ENCODE results near the gene CSF3R. TPM values are rescaled to one million over a fixed set of nuclear protein-coding genes. Genes with fewer than 3 reads are reported as not detected.

The CSF3R gene
- polyA plus RNA-seq, 3 donors from 2014 or later: 0.91 to 3.1 (median 2.0) TPM

DNA sequence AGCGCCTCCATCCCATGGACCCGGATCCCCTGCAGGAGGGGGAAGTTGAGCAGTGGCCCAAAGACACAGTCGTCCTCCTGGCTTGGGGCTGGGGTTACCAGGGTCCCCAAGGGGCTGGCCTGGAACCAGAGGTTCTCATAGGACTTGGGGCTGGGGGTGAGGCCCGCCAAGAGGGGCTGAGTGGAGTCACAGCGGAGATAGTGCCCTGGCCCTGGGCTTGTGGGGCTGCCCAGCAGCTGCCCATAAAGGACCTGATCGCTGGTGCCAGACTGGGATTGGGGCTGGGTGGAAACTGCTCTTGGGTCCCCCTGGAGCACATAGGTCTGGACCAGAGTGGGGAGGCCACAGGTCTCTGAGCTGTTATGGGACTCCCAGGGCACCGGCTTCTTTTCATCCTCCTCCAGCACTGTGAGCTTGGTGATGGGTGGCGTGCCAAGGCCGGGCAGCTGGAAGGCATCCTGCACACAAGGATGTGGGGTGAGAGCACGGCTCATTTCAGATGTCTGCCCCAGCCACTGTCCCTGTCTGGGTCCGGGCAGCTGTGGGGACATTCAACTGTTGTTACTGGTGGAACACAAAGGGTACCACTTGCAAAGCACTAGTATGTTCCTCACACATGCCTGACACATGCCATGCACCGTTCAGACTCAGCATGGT is 16.2 kb downstream of the CSF3R start:
- H3K4me1 Mint-ChIP-seq: peaks cover 24 to 25% of the 10 kb centered on the region in 2 donors
- H3K27ac Mint-ChIP-seq: peak overlapping the region in 2 of 6 donors; percentile 0 to 94
- peaks cover 0 to 3% (median 2%) of the 10 kb centered on the region in 3 donors for H3K27me3 Mint-ChIP-seq (ENCODE audit: low read depth in 3 of 3)
- H3K36me3 Mint-ChIP-seq: no peaks in the 10 kb centered on the region
- no peaks in the 10 kb centered on the region for H3K9me3 Mint-ChIP-seq
- no peak for DNase-seq
- H3K4me3 Mint-ChIP-seq: no peak overlapping the region

DNA sequence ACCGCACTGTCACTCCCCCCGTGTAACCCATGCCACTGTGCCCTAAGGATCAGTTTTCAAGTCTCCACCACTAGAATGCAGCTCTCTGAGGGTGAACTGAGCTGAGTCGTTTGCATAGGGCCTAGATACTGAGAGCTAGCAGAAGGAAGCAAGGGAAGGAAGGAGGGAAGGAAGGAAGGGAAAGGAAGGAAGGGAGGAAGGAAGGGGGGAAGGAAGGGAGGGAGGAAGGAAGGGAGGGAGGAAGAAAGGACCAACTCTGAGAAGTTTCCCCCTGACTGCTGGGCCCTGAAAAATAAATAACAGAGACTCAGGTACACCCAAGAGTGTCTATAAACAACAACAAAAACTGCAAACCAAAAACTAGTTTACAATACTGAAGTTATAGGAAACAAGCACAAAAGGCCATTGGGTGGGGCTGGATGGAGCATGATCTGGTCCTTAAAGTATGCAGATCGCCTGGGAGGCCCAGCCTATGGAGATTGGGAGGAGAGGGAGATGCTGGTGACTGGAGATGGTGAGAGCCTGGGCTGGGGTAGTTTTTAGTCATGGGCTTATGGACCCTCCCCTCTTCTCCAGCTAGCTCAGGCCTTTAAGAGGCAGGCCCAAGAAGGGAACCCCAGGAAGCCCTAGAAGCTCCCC is 16.9 kb downstream of the CSF3R start:
- Mint-ChIP-seq H3K4me3 (peak overlapping the region in 2 of 5 donors; percentile 32 to 91), H3K36me3 (peaks cover 3 to 4% (median 3%) of the 10 kb centered on the region in 3 donors), H3K9me3 (no peaks in the 10 kb centered on the region), H3K4me1 (peaks cover 27 to 29% of the 10 kb centered on the region in 2 donors), H3K27me3 (ENCODE audit: low read depth in 3 of 3) (peaks cover 0 to 3% (median 2%) of the 10 kb centered on the region in 3 donors), H3K27ac (peak overlapping the region in 3 of 6 donors; percentile 9 to 96 (median 94))
- DNase-seq: no peak

DNA sequence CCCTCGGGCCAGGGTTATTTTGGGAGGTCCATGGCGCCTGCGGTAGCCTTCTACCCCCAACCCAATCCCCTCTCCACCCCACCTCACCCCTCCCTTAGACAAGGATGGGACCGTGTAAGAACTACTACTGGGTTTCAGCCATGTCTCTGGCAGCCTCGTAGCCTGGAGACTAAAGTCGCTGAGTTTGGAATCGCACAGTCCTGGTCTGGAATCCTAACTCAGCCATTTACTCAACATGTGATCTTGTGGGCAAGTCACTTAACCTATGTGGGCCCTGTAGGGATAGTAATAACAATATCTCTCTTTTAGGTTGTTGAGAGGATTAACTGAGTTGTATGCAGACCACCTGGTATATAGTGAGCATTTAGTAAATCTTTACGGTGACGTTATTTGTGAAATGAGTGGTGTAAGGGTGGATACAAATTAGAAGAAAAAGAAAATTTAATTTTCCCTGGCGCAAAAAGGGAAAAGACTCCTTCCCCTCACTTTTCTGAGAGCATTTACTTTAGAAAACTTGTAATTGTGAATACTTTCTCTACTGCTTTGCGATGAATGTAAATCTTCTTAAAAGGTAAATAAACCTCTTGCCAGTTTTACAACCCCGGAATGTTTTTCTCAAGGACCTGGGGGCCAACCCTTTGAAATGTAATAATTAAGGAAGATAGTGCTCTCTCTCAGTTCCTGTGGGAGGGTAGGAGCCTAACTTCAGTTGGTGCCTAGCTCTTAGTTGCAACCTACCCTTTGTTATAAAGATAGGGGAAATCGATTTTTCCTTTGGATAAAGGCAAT is 17.9 kb downstream of the CSF3R start:
- DNase-seq: no peak
- H3K36me3 Mint-ChIP-seq: peaks cover 4 to 9% (median 6%) of the 10 kb centered on the region in 3 donors
- peak overlapping the region; percentile 91 to 99 (median 98) for H3K4me3 Mint-ChIP-seq
- no peaks in the 10 kb centered on the region for H3K9me3 Mint-ChIP-seq
- peak overlapping the region; percentile 93 to 97 (median 95) for H3K27ac Mint-ChIP-seq
- peaks cover 27 to 32% of the 10 kb centered on the region in 2 donors for H3K4me1 Mint-ChIP-seq
- H3K27me3 Mint-ChIP-seq (ENCODE audit: low read depth in 3 of 3): peaks cover 0 to 3% (median 2%) of the 10 kb centered on the region in 3 donors

GRCh38 chr1:36463803-36464604 is 18.7 kb downstream of the CSF3R start, which contains the start of gene MRPS15:
MRPS15 (minus strand) TSS chr1:36464384; CDS start chr1:36464275, 109 bp downstream.
- peak; percentile 89 to 91 (median 91) for DNase-seq
- H3K4me3 Mint-ChIP-seq: peak within 1 kb of the TSS; percentile 91 to 99 (median 98)
- peaks cover 27 to 33% of the 10 kb centered on the region in 2 donors for H3K4me1 Mint-ChIP-seq
- peaks cover 4 to 13% (median 10%) of the 10 kb centered on the region in 3 donors for H3K36me3 Mint-ChIP-seq
- H3K27me3 Mint-ChIP-seq (ENCODE audit: low read depth in 3 of 3): peaks cover 0 to 3% (median 2%) of the 10 kb centered on the region in 3 donors
- H3K9me3 Mint-ChIP-seq: no peaks in the 10 kb centered on the region
- H3K27ac Mint-ChIP-seq: peak within 1 kb of the TSS; percentile 93 to 97 (median 95)

DNA sequence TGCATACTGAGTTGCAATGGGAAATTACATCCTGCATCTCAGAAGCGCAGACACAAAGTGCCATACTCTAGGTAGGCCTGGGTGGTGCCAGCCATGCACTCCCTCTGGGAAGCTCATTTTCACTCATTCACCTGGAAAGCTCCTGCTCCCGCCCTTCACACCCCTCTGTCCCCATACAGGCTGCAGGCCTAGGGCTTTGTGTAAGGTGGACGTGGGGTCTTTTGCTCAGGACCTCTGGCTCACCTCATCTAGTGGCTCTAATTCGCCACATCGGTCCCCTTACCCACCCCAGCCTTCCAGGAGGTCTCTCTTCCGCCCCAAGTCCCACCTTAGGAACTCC is 19.3 kb downstream of the CSF3R start:
- DNase-seq: no peak
- H3K27me3 Mint-ChIP-seq (ENCODE audit: low read depth in 3 of 3): peaks cover 0 to 3% (median 2%) of the 10 kb centered on the region in 3 donors
- H3K27ac Mint-ChIP-seq: peak overlapping the region; percentile 93 to 97 (median 95)
- no peaks in the 10 kb centered on the region for H3K9me3 Mint-ChIP-seq
- H3K4me3 Mint-ChIP-seq: peak overlapping the region; percentile 91 to 99 (median 98)
- peaks cover 9 to 18% (median 10%) of the 10 kb centered on the region in 3 donors for H3K36me3 Mint-ChIP-seq
- H3K4me1 Mint-ChIP-seq: peaks cover 30 to 39% of the 10 kb centered on the region in 2 donors

DNA sequence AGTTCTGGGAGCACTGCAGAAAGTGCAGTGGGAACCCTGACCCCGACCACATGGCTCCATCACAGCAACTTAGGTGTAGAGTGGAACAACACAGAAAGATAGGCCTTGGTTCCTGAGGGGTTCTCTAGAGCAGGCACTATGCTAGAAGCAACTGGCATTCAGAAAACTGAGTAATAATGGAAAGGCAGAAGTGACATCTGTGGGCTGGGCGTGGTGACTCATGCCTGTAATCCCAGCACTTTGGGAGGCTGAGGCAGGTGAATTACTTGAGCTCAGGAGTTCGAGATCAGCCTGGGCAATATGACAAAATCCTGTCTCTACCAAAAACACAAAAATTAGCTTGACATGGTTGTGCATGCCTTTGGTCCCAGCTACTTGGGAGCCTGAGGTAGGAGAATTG is 23.8 kb downstream of the CSF3R start:
- peaks cover 0 to 3% (median 0%) of the 10 kb centered on the region in 3 donors for H3K27me3 Mint-ChIP-seq (ENCODE audit: low read depth in 3 of 3)
- DNase-seq: no peak
- peak overlapping the region in 2 of 6 donors; percentile 4 to 40 for H3K27ac Mint-ChIP-seq
- H3K9me3 Mint-ChIP-seq: no peaks in the 10 kb centered on the region
- peaks cover 19 to 41% (median 21%) of the 10 kb centered on the region in 3 donors for H3K36me3 Mint-ChIP-seq
- no peak overlapping the region for H3K4me3 Mint-ChIP-seq
- H3K4me1 Mint-ChIP-seq: peaks cover 22 to 33% of the 10 kb centered on the region in 2 donors

DNA sequence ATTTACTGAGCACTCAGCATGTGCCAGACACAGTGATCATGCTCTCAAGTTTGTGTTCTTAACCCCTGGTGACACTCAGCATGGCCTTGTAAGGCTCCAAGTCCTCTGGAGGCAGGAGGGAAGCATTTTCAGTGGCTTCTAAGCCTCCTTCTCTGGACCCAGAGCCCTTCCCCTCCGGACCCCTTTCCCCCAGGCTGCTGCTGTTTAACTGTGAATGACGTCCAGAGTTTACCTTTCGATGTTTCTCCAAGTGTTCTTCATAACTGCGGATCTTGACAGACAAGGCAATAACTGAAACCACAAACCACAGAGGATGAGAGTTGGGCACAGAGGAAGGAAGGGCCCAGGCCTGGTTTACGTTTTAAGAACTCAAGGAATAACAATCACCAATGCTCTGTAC is 25.0 kb downstream of the CSF3R start:
- Mint-ChIP-seq H3K4me1 (peaks cover 12 to 23% of the 10 kb centered on the region in 2 donors), H3K27me3 (ENCODE audit: low read depth in 3 of 3) (peaks cover 0 to 3% (median 0%) of the 10 kb centered on the region in 3 donors), H3K9me3 (no peaks in the 10 kb centered on the region), H3K36me3 (peaks cover 19 to 41% (median 21%) of the 10 kb centered on the region in 3 donors), H3K4me3 (no peak overlapping the region), H3K27ac (peak overlapping the region in 2 of 6 donors; percentile 28 to 49)
- DNase-seq: no peak

- H3K4me1 Mint-ChIP-seq: peaks cover 15 to 27% of the 10 kb centered on the region in 2 donors
- DNase-seq: no peak
- H3K27ac Mint-ChIP-seq: peak overlapping the region in 1 of 6 donors; percentile 62
- H3K36me3 Mint-ChIP-seq: peaks cover 19 to 41% (median 21%) of the 10 kb centered on the region in 3 donors
- no peaks in the 10 kb centered on the region for H3K9me3 Mint-ChIP-seq
- H3K27me3 Mint-ChIP-seq (ENCODE audit: low read depth in 3 of 3): peaks cover 0 to 5% (median 0%) of the 10 kb centered on the region in 3 donors
- no peak overlapping the region for H3K4me3 Mint-ChIP-seq
Measured at GRCh38 chr1:36456391-36456928, 26.3 kb downstream of the CSF3R start.

DNA sequence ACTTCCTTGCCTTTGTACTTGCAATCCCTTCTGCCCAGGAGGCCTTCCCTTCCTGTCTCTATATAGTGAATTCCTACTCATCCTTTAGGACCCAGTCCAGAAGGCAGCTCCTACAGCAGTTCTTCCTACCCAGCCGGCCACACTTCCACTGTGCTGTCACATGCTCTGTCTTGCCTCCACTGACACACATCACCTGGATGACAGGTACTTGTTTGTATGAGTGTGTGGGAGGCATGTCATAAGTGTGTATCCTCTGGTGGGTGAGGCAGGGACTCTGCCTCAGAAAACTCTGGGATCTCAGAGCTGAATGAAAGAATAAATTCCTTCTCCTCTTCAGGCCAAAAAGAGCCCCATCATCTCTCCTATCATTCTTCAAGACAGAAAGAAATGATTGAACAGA is 27.3 kb downstream of the CSF3R start:
- Mint-ChIP-seq H3K4me1 (peaks cover 18 to 28% of the 10 kb centered on the region in 2 donors), H3K27ac (no peak overlapping the region), H3K36me3 (peaks cover 14 to 32% (median 15%) of the 10 kb centered on the region in 3 donors), H3K27me3 (ENCODE audit: low read depth in 3 of 3) (peaks cover under 1 to 6% (median 3%) of the 10 kb centered on the region in 3 donors), H3K9me3 (no peaks in the 10 kb centered on the region), H3K4me3 (no peak overlapping the region)
- no peak for DNase-seq

GRCh38 chr1:36453600-36454388 is 28.9 kb downstream of the CSF3R start:
- H3K27ac Mint-ChIP-seq: peak overlapping the region in 3 of 6 donors; percentile 33 to 63 (median 35)
- H3K4me1 Mint-ChIP-seq: peaks cover 23 to 32% of the 10 kb centered on the region in 2 donors
- peak overlapping the region in 1 of 5 donors; percentile 18 for H3K4me3 Mint-ChIP-seq

GRCh38 chr1:36453051-36453450 is 29.7 kb downstream of the CSF3R start:
- Mint-ChIP-seq H3K27me3 (ENCODE audit: low read depth in 3 of 3) (peaks cover 8 to 11% (median 11%) of the 10 kb centered on the region in 3 donors), H3K27ac (no peak overlapping the region), H3K36me3 (peaks cover 10 to 22% (median 11%) of the 10 kb centered on the region in 3 donors), H3K4me3 (peak overlapping the region in 1 of 5 donors; percentile 18), H3K9me3 (no peaks in the 10 kb centered on the region), H3K4me1 (peaks cover 22 to 27% of the 10 kb centered on the region in 2 donors)
- no peak for DNase-seq

More at GRCh38 chr1:36453600-36454388, 28.9 kb downstream of the CSF3R start:
- Mint-ChIP-seq H3K36me3 (peaks cover 11 to 26% (median 13%) of the 10 kb centered on the region in 3 donors), H3K9me3 (no peaks in the 10 kb centered on the region), H3K27me3 (ENCODE audit: low read depth in 3 of 3) (peaks cover 8 to 11% (median 11%) of the 10 kb centered on the region in 3 donors)
- DNase-seq: no peak

DNA sequence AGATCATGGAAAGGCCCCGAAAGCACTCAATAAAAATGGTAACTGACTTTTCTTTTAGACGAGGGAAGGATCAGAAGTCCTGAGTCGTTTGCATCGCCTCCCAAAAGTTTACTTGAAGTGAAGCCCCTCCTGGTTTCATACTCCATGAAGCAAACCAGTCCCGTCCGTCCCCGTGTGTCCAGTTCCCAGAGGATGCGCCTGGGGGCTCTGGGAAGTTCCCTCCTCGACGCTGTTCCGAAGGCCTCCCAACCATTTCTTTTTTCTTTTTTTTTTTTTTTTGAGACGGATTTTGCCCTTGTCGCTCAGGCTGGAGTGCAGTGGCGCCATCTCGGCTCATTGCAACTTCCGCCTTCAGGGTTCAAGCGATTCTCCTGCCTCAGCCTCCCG is 31.8 kb downstream of the CSF3R start:
- H3K27me3 Mint-ChIP-seq (ENCODE audit: low read depth in 3 of 3): peaks cover 8 to 11% (median 11%) of the 10 kb centered on the region in 3 donors
- peak overlapping the region; percentile 87 to 96 (median 92) for H3K27ac Mint-ChIP-seq
- peak overlapping the region; percentile 86 to 94 (median 87) for H3K4me3 Mint-ChIP-seq
- H3K36me3 Mint-ChIP-seq: peaks cover 6 to 12% (median 7%) of the 10 kb centered on the region in 3 donors
- H3K4me1 Mint-ChIP-seq: peaks cover 19 to 20% of the 10 kb centered on the region in 2 donors
- no peaks in the 10 kb centered on the region for H3K9me3 Mint-ChIP-seq
- no peak for DNase-seq
